ENCODE results near the gene LCA5L.
A peak's percentile ranks its signal among the peaks of the same experiment; 100 is the strongest.
"Not testable (repeated sequence)": the region's sequence is repeated elsewhere in the genome, so short reads cannot be mapped to it uniquely, and the experiment has no call there.

Gene LCA5L

GRCh38 chr21:39375446-39375845 is 70.1 kb downstream of the LCA5L start:
- no peak for DNase-seq (ENCODE audit: low read depth, low spot score)
- Histone ChIP-seq H3K9me3 (ENCODE audit: low read depth, low read length) (no peaks in the 10 kb centered on the region), H3K36me3 (ENCODE audit: insufficient read depth, low read length) (no peaks in the 10 kb centered on the region), H3K27ac (no peak overlapping the region), H3K9ac (ENCODE audit: insufficient read length) (no peak overlapping the region), H3K4me3 (no peak overlapping the region)
- no peak for TF ChIP-seq POLR2AphosphoS5 (IDR thresholded peaks at IDR 0.05; ENCODE audit: borderline replicate concordance, low read depth, low read length)
- TF ChIP-seq EZH2 (IDR thresholded peaks at IDR 0.05): no peak
- no peak for TF ChIP-seq FOXP2 (optimal IDR thresholded peaks at IDR 0.05; ENCODE audit: control extremely low read depth, extremely low read length, insufficient read depth)

DNA sequence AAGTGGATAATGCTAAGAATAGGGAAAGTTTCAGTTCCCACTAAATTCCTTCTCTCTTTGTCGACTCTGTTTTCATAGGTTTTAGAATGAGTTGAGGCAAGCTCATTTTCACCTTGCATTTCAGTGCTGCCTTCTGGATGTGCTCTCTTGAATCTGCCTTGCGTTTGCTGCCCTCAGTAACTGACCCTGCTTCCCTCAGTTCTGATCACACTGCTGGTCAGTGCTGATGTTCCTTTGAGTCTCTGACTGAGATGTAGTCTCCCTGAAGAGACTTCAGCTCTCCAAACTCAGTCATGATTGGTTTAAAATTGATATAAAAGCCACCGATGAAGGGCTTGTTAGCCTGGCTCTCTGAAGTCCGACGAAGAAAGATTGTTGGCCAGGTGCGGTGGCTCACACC is 71.5 kb downstream of the LCA5L start:
- no peak overlapping the region for H3K27ac ChIP-seq
- H3K36me3 ChIP-seq (ENCODE audit: insufficient read depth, low read length): no peaks in the 10 kb centered on the region
- DNase-seq (ENCODE audit: low read depth, low spot score): no peak
- H3K9me3 ChIP-seq (ENCODE audit: low read depth, low read length): no peaks in the 10 kb centered on the region
- no peak overlapping the region for H3K9ac ChIP-seq (ENCODE audit: insufficient read length)
- no peak for TF ChIP-seq EZH2 (IDR thresholded peaks at IDR 0.05)
- no peak for TF ChIP-seq POLR2AphosphoS5 (IDR thresholded peaks at IDR 0.05; ENCODE audit: borderline replicate concordance, low read depth, low read length)
- TF ChIP-seq FOXP2 (optimal IDR thresholded peaks at IDR 0.05; ENCODE audit: control extremely low read depth, extremely low read length, insufficient read depth): no peak
- H3K4me3 ChIP-seq: no peak overlapping the region

- Histone ChIP-seq H3K9ac (ENCODE audit: insufficient read length) (no peak overlapping the region), H3K36me3 (ENCODE audit: insufficient read depth, low read length) (no peaks in the 10 kb centered on the region), H3K9me3 (ENCODE audit: low read depth, low read length) (no peaks in the 10 kb centered on the region), H3K27ac (no peak overlapping the region), H3K4me3 (no peak overlapping the region)
- no peak for TF ChIP-seq EZH2 (IDR thresholded peaks at IDR 0.05)
- TF ChIP-seq FOXP2 (optimal IDR thresholded peaks at IDR 0.05; ENCODE audit: control extremely low read depth, extremely low read length, insufficient read depth): no peak
- TF ChIP-seq POLR2AphosphoS5 (IDR thresholded peaks at IDR 0.05; ENCODE audit: borderline replicate concordance, low read depth, low read length): no peak
- no peak for DNase-seq (ENCODE audit: low read depth, low spot score)
Measured at GRCh38 chr21:39373634-39374033, 71.9 kb downstream of the LCA5L start.

DNA sequence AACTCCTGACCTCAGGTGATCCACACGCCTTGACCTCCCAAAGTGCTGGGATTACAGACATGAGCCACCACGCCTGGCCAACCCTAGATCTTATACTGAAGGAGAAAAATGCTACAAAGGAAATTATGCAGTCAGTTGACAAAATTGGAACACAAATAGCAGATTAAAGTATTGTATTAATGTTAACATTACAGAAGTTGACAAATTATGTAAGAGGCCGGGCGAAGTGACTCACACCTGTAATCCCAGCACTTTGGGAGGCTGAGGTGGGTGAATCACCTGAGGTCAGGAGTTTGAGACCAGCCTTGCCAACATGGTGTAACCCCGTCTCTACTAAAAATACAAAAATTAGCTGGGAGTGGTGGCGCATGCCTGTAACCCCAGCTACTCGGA is 75.7 kb downstream of the LCA5L start:
- DNase-seq (ENCODE audit: low read depth, low spot score): not testable (repeated sequence)

GRCh38 chr21:39367783-39368182 is 77.8 kb downstream of the LCA5L start:
- Histone ChIP-seq H3K9me3 (ENCODE audit: low read depth, low read length) (no peaks in the 10 kb centered on the region), H3K9ac (ENCODE audit: insufficient read length) (no peak overlapping the region), H3K36me3 (ENCODE audit: insufficient read depth, low read length) (no peaks in the 10 kb centered on the region), H3K27ac (no peak overlapping the region), H3K4me3 (no peak overlapping the region)
- no peak for DNase-seq (ENCODE audit: low read depth, low spot score)
- TF ChIP-seq EZH2 (IDR thresholded peaks at IDR 0.05) (no peak), POLR2AphosphoS5 (IDR thresholded peaks at IDR 0.05; ENCODE audit: borderline replicate concordance, low read depth, low read length) (no peak), FOXP2 (optimal IDR thresholded peaks at IDR 0.05; ENCODE audit: control extremely low read depth, extremely low read length, insufficient read depth) (no peak)

More for the DNA sequence above, 75.7 kb downstream of the LCA5L start:
- not testable (repeated sequence) for H3K36me3 ChIP-seq (ENCODE audit: insufficient read depth, low read length); H3K9me3 ChIP-seq (ENCODE audit: low read depth, low read length); H3K9ac ChIP-seq (ENCODE audit: insufficient read length); H3K4me3 ChIP-seq; H3K27ac ChIP-seq

- Histone ChIP-seq H3K4me3 (no peak overlapping the region), H3K9ac (ENCODE audit: insufficient read length) (no peak overlapping the region), H3K27ac (no peak overlapping the region), H3K9me3 (ENCODE audit: low read depth, low read length) (no peaks in the 10 kb centered on the region), H3K36me3 (ENCODE audit: insufficient read depth, low read length) (no peaks in the 10 kb centered on the region)
- DNase-seq (ENCODE audit: low read depth, low spot score): no peak
- TF ChIP-seq POLR2AphosphoS5 (IDR thresholded peaks at IDR 0.05; ENCODE audit: borderline replicate concordance, low read depth, low read length): no peak
Measured at GRCh38 chr21:39366563-39366962, 79.0 kb downstream of the LCA5L start.

DNA sequence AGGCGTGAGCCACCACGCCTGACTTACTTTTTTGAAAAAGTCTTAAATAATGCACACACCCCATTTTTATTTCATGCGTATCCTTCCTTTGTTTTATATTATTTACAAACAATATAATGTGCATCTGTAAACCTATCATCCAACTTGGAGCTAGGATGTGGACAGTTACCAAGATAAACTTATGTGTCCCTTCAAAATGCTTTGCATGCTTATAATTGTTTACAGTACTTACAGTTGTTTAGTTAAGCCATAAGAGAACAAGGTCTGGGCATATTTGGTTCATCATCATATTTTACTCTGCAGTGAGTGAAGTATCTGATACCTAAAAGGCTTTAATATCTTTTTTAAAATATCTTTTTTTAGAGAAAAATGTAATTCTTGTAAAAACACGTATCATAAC is 80.6 kb downstream of the LCA5L start:
- TF ChIP-seq POLR2AphosphoS5 (IDR thresholded peaks at IDR 0.05; ENCODE audit: borderline replicate concordance, low read depth, low read length) (no peak), FOXP2 (optimal IDR thresholded peaks at IDR 0.05; ENCODE audit: control extremely low read depth, extremely low read length, insufficient read depth) (no peak), EZH2 (IDR thresholded peaks at IDR 0.05) (no peak)
- H3K9ac ChIP-seq (ENCODE audit: insufficient read length): no peak overlapping the region
- DNase-seq (ENCODE audit: low read depth, low spot score): no peak
- no peaks in the 10 kb centered on the region for H3K9me3 ChIP-seq (ENCODE audit: low read depth, low read length)
- peak overlapping the region; percentile 98; the same call in 1 of the 2 replicates for H3K27ac ChIP-seq
- H3K4me3 ChIP-seq: no peak overlapping the region
- H3K36me3 ChIP-seq (ENCODE audit: insufficient read depth, low read length): no peaks in the 10 kb centered on the region

DNA sequence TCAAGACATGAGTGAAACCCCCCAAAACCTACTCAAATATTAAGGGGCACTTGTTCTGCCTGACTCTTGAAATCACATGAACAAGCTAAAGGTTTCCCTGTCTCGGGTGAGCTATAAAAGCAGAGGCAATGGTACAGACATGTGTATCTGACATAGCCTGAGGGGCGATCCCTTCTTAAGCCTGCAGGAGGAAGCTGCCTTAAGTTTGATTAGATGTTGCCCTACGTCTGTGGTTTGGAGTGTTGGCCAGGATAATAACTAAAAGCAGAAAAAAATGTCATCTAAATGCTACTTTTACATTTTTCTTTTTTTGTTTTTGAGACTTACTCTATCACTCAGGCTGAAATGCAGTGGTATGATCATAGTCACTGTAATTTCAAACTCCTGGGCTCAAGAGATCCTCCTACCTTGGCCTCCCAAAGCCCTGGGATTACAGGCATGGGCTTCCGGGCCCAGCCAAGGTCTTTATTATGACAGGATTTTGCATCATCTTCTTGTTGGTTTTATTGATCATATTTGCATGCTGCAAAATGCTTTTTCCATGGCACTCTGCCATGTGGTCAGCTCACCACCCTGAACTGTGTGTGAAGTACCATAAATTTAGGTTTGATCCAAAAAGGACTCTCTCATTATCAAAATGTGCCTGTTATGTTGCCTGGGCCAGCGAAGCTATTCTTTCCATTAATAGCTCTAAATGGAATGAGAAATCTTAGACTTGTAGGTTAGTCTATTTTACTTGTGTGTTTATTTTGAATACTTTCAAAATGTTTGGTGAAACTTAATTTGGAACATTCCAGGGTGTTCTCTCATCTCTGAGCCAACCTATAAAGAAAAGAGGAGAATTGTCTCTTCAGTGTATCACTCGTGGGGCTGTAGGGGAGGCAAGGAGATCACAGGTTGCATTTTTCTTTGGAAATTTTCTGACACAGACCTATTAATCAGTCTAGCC is 81.7 kb downstream of the LCA5L start:
- Histone ChIP-seq H3K4me3 (peak overlapping the region; percentile 37), H3K9ac (ENCODE audit: insufficient read length) (peak overlapping the region; percentile 64), H3K9me3 (ENCODE audit: low read depth, low read length) (no peaks in the 10 kb centered on the region), H3K36me3 (ENCODE audit: insufficient read depth, low read length) (no peaks in the 10 kb centered on the region), H3K27ac (peak overlapping the region; percentile 98)
- TF ChIP-seq FOXP2 (optimal IDR thresholded peaks at IDR 0.05; ENCODE audit: control extremely low read depth, extremely low read length, insufficient read depth): no peak
- no peak for TF ChIP-seq EZH2 (IDR thresholded peaks at IDR 0.05)
- no peak for TF ChIP-seq POLR2AphosphoS5 (IDR thresholded peaks at IDR 0.05; ENCODE audit: borderline replicate concordance, low read depth, low read length)
- no peak for DNase-seq (ENCODE audit: low read depth, low spot score)

- no peaks in the 10 kb centered on the region for H3K36me3 ChIP-seq (ENCODE audit: insufficient read depth, low read length)
- no peak for DNase-seq (ENCODE audit: low read depth, low spot score)
- H3K27ac ChIP-seq: peak overlapping the region; percentile 98; the same call in 1 of the 2 replicates
- no peak overlapping the region for H3K9ac ChIP-seq (ENCODE audit: insufficient read length)
- TF ChIP-seq POLR2AphosphoS5 (IDR thresholded peaks at IDR 0.05; ENCODE audit: borderline replicate concordance, low read depth, low read length) (no peak), FOXP2 (optimal IDR thresholded peaks at IDR 0.05; ENCODE audit: control extremely low read depth, extremely low read length, insufficient read depth) (no peak), EZH2 (IDR thresholded peaks at IDR 0.05) (no peak)
- no peaks in the 10 kb centered on the region for H3K9me3 ChIP-seq (ENCODE audit: low read depth, low read length)
- no peak overlapping the region for H3K4me3 ChIP-seq
Measured at GRCh38 chr21:39362733-39363132, 82.8 kb downstream of the LCA5L start.
